H1 (cell line): ENCODE results near the gene ERP44. TPM values are rescaled to one million over a fixed set of nuclear protein-coding genes. Genes with fewer than 3 reads are reported as not detected.

Experiments
- CTCF ChIA-PET: fragments of 300-600 bp; sonication (Branson Sonifier 250); formaldehyde crosslinking; loops from one replicate; lab custom pipeline; 2021; ENCODE audit not compliant: partially characterized antibody; lab: Charles Lee
- POLR2A ChIA-PET: fragments of 300-600 bp; sonication (Branson Sonifier 250); formaldehyde crosslinking; loops from one replicate; lab custom pipeline; 2021; ENCODE audit warnings: inconsistent platforms; ENCODE audit not compliant: partially characterized antibody; lab: Charles Lee
- DNase-seq, 2 experiments: peaks; one replicate each; pipeline versions ENCODE4 v3.0.0 to v3.0.0-alpha.2; 2010 to 2022; ENCODE audit warnings: low spot score in 2 of 2, low read depth in 1 of 2, mixed read lengths in 1 of 2
- FAIRE-seq: peaks from 2 replicates; lab custom pipeline; 2011; peaks lifted over from hg19 to GRCh38; lab: Jason Lieb, UNC
- H2AFZ ChIP-seq: 2 replicates; pipeline ENCODE4 v1.8.1; 2012; ENCODE audit warnings: low read length, inconsistent platforms
- H2AK5ac ChIP-seq: 2 replicates; pipeline ENCODE4 v1.6.1; 2013; ENCODE audit warnings: low read depth, low read length
- H2BK120ac ChIP-seq: replicated peaks from 2 replicates; pipeline ENCODE3; 2013; ENCODE audit warnings: low read depth, low read length, inconsistent platforms
- H2BK12ac ChIP-seq: 2 replicates; pipeline ENCODE4 v1.6.1; 2013; ENCODE audit warnings: low read depth, low read length
- H2BK15ac ChIP-seq: 2 replicates; pipeline ENCODE4 v1.6.1; 2013; ENCODE audit warnings: low read length
- H2BK20ac ChIP-seq: 2 replicates; pipeline ENCODE4 v1.6.1; 2013; ENCODE audit warnings: low read length
- H2BK5ac ChIP-seq: 2 replicates; pipeline ENCODE4 v1.6.1; 2013; ENCODE audit warnings: low read depth, low read length
- H3K14ac ChIP-seq: 2 replicates; pipeline ENCODE4 v1.6.1; 2013; ENCODE audit warnings: inconsistent platforms; ENCODE audit not compliant: insufficient read length
- H3K18ac ChIP-seq: 2 replicates; pipeline ENCODE4 v1.6.1; 2013; ENCODE audit warnings: low read length; ENCODE audit errors: extremely low read depth
- H3K23ac ChIP-seq: 2 replicates; pipeline ENCODE4 v1.6.1; 2013; ENCODE audit warnings: inconsistent platforms; ENCODE audit not compliant: insufficient read length
- H3K23me2 ChIP-seq: 2 replicates; pipeline ENCODE4 v1.6.1; 2013; ENCODE audit warnings: low read depth, low read length
- H3K27ac ChIP-seq: 2 replicates; pipeline ENCODE4 v1.6.1; 2011; ENCODE audit warnings: low read depth, low read length, inconsistent platforms
- H3K27me3 ChIP-seq, 4 experiments: replicated peaks in 1 of 4; 1 replicate in 1 of 4; 2 replicates in 3 of 4; pipeline versions ENCODE4 v1.6.1 to v1.8.1; 2011 to 2013; ENCODE audit warnings: low read length in 3 of 4, mild to moderate bottlenecking in 3 of 4, inconsistent platforms in 2 of 4, mixed read lengths in 2 of 4, moderate library complexity in 1 of 4; ENCODE audit not compliant: control insufficient read depth in 3 of 4, insufficient read depth in 3 of 4; ENCODE audit errors: extremely low read depth in 1 of 4
- H3K36me3 ChIP-seq, 4 experiments: 2 replicates each; pipeline versions ENCODE4 v1.6.1 to v1.8.1; 2011 to 2013; ENCODE audit warnings: mild to moderate bottlenecking in 4 of 4, low read length in 3 of 4, moderate library complexity in 2 of 4, control low read depth in 1 of 4, inconsistent platforms in 1 of 4; ENCODE audit not compliant: insufficient read depth in 4 of 4, control insufficient read depth in 2 of 4
- H3K4ac ChIP-seq: replicated peaks from 2 replicates; pipeline ENCODE3; 2013; ENCODE audit warnings: low read length, low read depth, mixed read lengths, inconsistent platforms; ENCODE audit not compliant: insufficient read length
- H3K4me1 ChIP-seq, 4 experiments: replicated peaks in 1 of 4; 1 replicate in 1 of 4; 2 replicates in 3 of 4; pipeline versions ENCODE4 v1.6.1 to v1.8.1; 2011 to 2013; ENCODE audit warnings: low read length in 3 of 4, inconsistent platforms in 2 of 4, mixed read lengths in 1 of 4; ENCODE audit not compliant: insufficient read depth in 4 of 4, control insufficient read depth in 3 of 4
- H3K4me2 ChIP-seq, 2 experiments: 2 replicates each; pipeline versions ENCODE4 v1.6.1 to v1.8.1; 2011 to 2013; ENCODE audit warnings: low read depth in 2 of 2, low read length in 2 of 2, control low read depth in 1 of 2, inconsistent platforms in 1 of 2, mild to moderate bottlenecking in 1 of 2; ENCODE audit not compliant: insufficient read depth in 1 of 2
- H3K4me3 ChIP-seq, 4 experiments: fragments of 200-600, 300-600 bp in 1 of 4; sonication (generic), shearing (Covaris generic), sonication (Bioruptor Twin) in 1 of 4; 2 replicates each; pipeline versions ENCODE4 v1.5.1 to v1.8.1; 2011 to 2016; ENCODE audit warnings: low read length in 4 of 4, low read depth in 3 of 4, control low read depth in 2 of 4, inconsistent platforms in 2 of 4, mild to moderate bottlenecking in 2 of 4, mixed read lengths in 1 of 4, moderate library complexity in 1 of 4; ENCODE audit not compliant: insufficient read depth in 2 of 4; ENCODE audit errors: extremely low read depth in 1 of 4
- H3K56ac ChIP-seq: replicated peaks from 2 replicates; pipeline ENCODE3; 2013; ENCODE audit warnings: low read depth, mild to moderate bottlenecking, mixed read lengths, low read length, inconsistent platforms; ENCODE audit not compliant: insufficient read length
- H3K79me1 ChIP-seq: 2 replicates; pipeline ENCODE4 v1.6.1; 2013; ENCODE audit warnings: low read depth, low read length, control low read depth
- H3K79me2 ChIP-seq, 2 experiments: 2 replicates each; pipeline versions ENCODE4 v1.6.1 to v1.8.1; 2012 to 2013; ENCODE audit warnings: low read length in 2 of 2, mild to moderate bottlenecking in 2 of 2, inconsistent platforms in 1 of 2; ENCODE audit not compliant: insufficient read depth in 2 of 2, control insufficient read depth in 1 of 2
- H3K9ac ChIP-seq, 4 experiments: replicated peaks in 1 of 4; 1 replicate in 1 of 4; 2 replicates in 3 of 4; pipeline versions ENCODE4 v1.6.1 to v1.8.1; 2011 to 2013; ENCODE audit warnings: low read depth in 3 of 4, low read length in 3 of 4, control low read depth in 2 of 4, mild to moderate bottlenecking in 2 of 4, moderate library complexity in 2 of 4, inconsistent platforms in 1 of 4; ENCODE audit errors: extremely low read depth in 1 of 4
- H3K9me3 ChIP-seq, 2 experiments: 2 replicates each; pipeline versions ENCODE4 v1.6.1 to v1.8.1; 2012 to 2013; ENCODE audit warnings: mild to moderate bottlenecking in 2 of 2, moderate library complexity in 2 of 2, control low read depth in 1 of 2, inconsistent platforms in 1 of 2, low read depth in 1 of 2, low read length in 1 of 2, mixed read lengths in 1 of 2; ENCODE audit not compliant: insufficient read depth in 2 of 2
- H4K20me1 ChIP-seq, 2 experiments: replicated peaks in 1 of 2; 2 replicates each; pipeline versions ENCODE3 to v1.8.1; 2011 to 2013; ENCODE audit warnings: inconsistent platforms in 2 of 2, low read length in 2 of 2, mild to moderate bottlenecking in 1 of 2; ENCODE audit not compliant: insufficient read depth in 2 of 2, control insufficient read depth in 1 of 2
- H4K5ac ChIP-seq: 2 replicates; pipeline ENCODE4 v1.6.1; 2013; ENCODE audit warnings: low read length, low read depth, mixed read lengths, inconsistent platforms; ENCODE audit not compliant: insufficient read length
- H4K8ac ChIP-seq: 2 replicates; pipeline ENCODE4 v1.8.0; 2013; ENCODE audit warnings: mild to moderate bottlenecking, moderate library complexity, low read length, inconsistent platforms; ENCODE audit not compliant: insufficient read depth; ENCODE audit errors: extremely low read depth
- H4K91ac ChIP-seq: replicated peaks from 2 replicates; pipeline ENCODE3; 2013; ENCODE audit warnings: low read length, mixed read lengths, inconsistent platforms; ENCODE audit not compliant: insufficient read length
- ASH2L ChIP-seq: fragments of 200-600, 300-600 bp; sonication (generic); IDR thresholded peaks from one replicate; pipeline ENCODE4 v1.7.1; 2017; ENCODE audit warnings: low read length
- BRCA1 ChIP-seq: IDR thresholded peaks from 2 replicates; pipeline ENCODE4 v1.6.1; 2012; ENCODE audit warnings: low read depth, low read length, improper control_type of control experiment
- CHD1 ChIP-seq: IDR thresholded peaks from 2 replicates; pipeline ENCODE4 v1.6.1; 2012; ENCODE audit warnings: low read depth, low read length, improper control_type of control experiment
- HDAC2 ChIP-seq, 2 experiments: fragments of 300-600 bp in 1 of 2; sonication (generic) in 1 of 2; IDR thresholded peaks; 2 replicates each; pipeline ENCODE4 v1.6.1; 2011 to 2012; ENCODE audit warnings: low read depth in 2 of 2, low read length in 2 of 2, mild to moderate bottlenecking in 2 of 2, moderate library complexity in 2 of 2, borderline replicate concordance in 1 of 2, inconsistent platforms in 1 of 2
- JUN ChIP-seq: IDR thresholded peaks from 2 replicates; pipeline ENCODE4 v1.6.1; 2011; ENCODE audit warnings: low read depth, mild to moderate bottlenecking, improper control_type of control experiment, low read length
- POLR2A ChIP-seq, 2 experiments: IDR thresholded peaks; 1 replicate in 1 of 2; 2 replicates in 1 of 2; pipeline ENCODE4 v1.6.1; 2011; ENCODE audit warnings: low read depth in 2 of 2, low read length in 2 of 2, mild to moderate bottlenecking in 2 of 2; ENCODE audit errors: control extremely low read depth in 1 of 2
- POLR2AphosphoS5 ChIP-seq: IDR thresholded peaks from 2 replicates; pipeline ENCODE4 v1.6.1; 2011; ENCODE audit warnings: low read depth, low read length
- RAD21 ChIP-seq, 2 experiments: IDR thresholded peaks in 1 of 2; conservative IDR thresholded peaks in 1 of 2; 2 replicates each; pipeline ENCODE4 v1.6.1; 2011; ENCODE audit warnings: low read depth in 2 of 2, low read length in 2 of 2, improper control_type of control experiment in 1 of 2, inconsistent platforms in 1 of 2, mild to moderate bottlenecking in 1 of 2, moderate library complexity in 1 of 2
- SIX5 ChIP-seq: IDR thresholded peaks from 2 replicates; pipeline ENCODE4 v1.6.1; 2011; ENCODE audit warnings: mild to moderate bottlenecking, low read depth, low read length
- TAF7 ChIP-seq: optimal IDR thresholded peaks from 2 replicates; pipeline ENCODE3; 2011; ENCODE audit warnings: low read depth, mild to moderate bottlenecking, inconsistent platforms, low read length, moderate library complexity, borderline replicate concordance
- TBP ChIP-seq: IDR thresholded peaks from 2 replicates; pipeline ENCODE4 v1.6.1; 2011; ENCODE audit warnings: low read depth, low read length, improper control_type of control experiment
- WGBS, 2 experiments: shearing (Covaris generic) in 1 of 2; methylation state at CpG; one replicate each; pipeline versions ENCODE4 v1.1.6 to v1.1.7; 2013 to 2015; ENCODE audit warnings: low lambda C conversion rate in 2 of 2, mixed read lengths in 2 of 2, inconsistent platforms in 1 of 2, low coverage in 1 of 2, missing lambda C conversion rate in 1 of 2; ENCODE audit not compliant: insufficient replicate concordance in 2 of 2, insufficient coverage in 1 of 2, insufficient read length in 1 of 2; ENCODE audit errors: extremely low coverage in 1 of 2, missing lambda C conversion rate in 1 of 2; 5-methylcytosine and 5-hydroxymethylcytosine counted together
- polyA plus RNA-seq, 7 experiments: library from polyadenylated mRNA; depleted of rRNA in 3 of 7; stranded (reverse) in 5 of 7; unstranded in 2 of 7; fragments of >200 nt in 5 of 7; fragments of 200-250 nt in 2 of 7; gene quantifications; 1 replicate in 5 of 7; 2 replicates in 1 of 7; 4 replicates in 1 of 7; pipeline versions ENCODE4 v1.2.1 to v1.2.3, GENCODE V29; 2011 to 2013; ENCODE audit warnings: missing spikeins in 2 of 7, mixed read lengths in 2 of 7
- total RNA-seq: library from RNA; stranded (reverse); fragmentation: NEBNext Ultra II Directional; extraction: Animal tissue kit (Norgen Biotek cat#: 25700); gene quantifications from 2 replicates; pipeline ENCODE4 v1.2.1, GENCODE V29; 2021
- TF ChIP-seq, protein P1 (sequence below): IDR thresholded peaks from 2 replicates; pipeline ENCODE4 v1.6.1; 2011; ENCODE audit warnings: low read length, improper control_type of control experiment
- TF ChIP-seq, protein P2 (sequence below): IDR thresholded peaks from 2 replicates; pipeline ENCODE4 v1.6.1; 2012; ENCODE audit warnings: inconsistent platforms

Gene ERP44
- total and polyA plus RNA-seq, 2 of the 8 experiments (the other 6 are each of a cell fraction or from before 2014, with no cell fraction given) = 5.7 to 15.6 TPM

DNA sequence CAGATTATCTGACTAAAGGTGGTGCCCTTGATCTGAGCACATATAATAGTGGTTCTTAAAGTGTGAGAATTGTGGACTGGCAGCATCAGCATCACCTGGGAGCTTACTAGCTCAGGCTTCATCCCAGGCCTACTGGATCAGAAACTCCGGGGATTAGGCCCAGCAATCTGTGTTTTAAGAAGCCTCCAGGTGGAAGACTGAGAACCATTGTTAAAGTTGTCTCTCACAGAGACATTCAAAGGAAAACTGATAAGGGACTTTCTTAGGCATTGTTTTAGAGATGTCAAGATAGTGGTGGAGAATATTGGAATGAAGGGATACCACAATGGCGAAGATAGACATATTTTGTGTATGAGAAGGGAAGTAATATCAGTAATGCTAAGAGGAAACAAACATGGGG is 132.8 kb downstream of the ERP44 start:
- H3K14ac ChIP-seq = no peak overlapping the region
- 94% methylated on average over 2 of the region's 2 CpGs; no CpG with 5 or more reads in 1 of the 2 experiments for WGBS, 2 experiments
- no peak for FAIRE-seq
- no peak overlapping the region for H2BK120ac ChIP-seq
- H2BK15ac ChIP-seq = no peak overlapping the region
- H3K4me1 ChIP-seq = peaks cover 0 to 9% (median 7%) of the 10 kb centered on the region in 4 experiments; a peak in 4 of 7 replicates
- no peak overlapping the region for H3K56ac ChIP-seq
- H3K79me1 ChIP-seq = no peaks in the 10 kb centered on the region
- H2AK5ac ChIP-seq = no peak overlapping the region
- ChIA-PET CTCF (interaction anchor here (1.2 kb wide), 1 partner anchor 18 kb away, joined by 3 read pairs; no protein-coding TSS in a partner anchor), POLR2A (no interaction called here)
- H2BK20ac ChIP-seq = no peak overlapping the region
- H3K4ac ChIP-seq = no peak overlapping the region
- DNase-seq = no peak
- H3K79me2 ChIP-seq = no peaks in the 10 kb centered on the region
- no peak overlapping the region for H3K23ac ChIP-seq
- no peak overlapping the region for H3K18ac ChIP-seq
- H4K91ac ChIP-seq = no peak overlapping the region
- no peak overlapping the region for H2AFZ ChIP-seq
- no peaks in the 10 kb centered on the region for H3K23me2 ChIP-seq
- H3K4me2 ChIP-seq = no peak overlapping the region
- H2BK5ac ChIP-seq = no peak overlapping the region
- no peaks in the 10 kb centered on the region for H4K20me1 ChIP-seq
- no peak overlapping the region for H4K8ac ChIP-seq
- H3K36me3 ChIP-seq = no peaks in the 10 kb centered on the region
- H4K5ac ChIP-seq = no peak overlapping the region
- no peak overlapping the region for H2BK12ac ChIP-seq
- no peak overlapping the region for H3K4me3 ChIP-seq
- no peaks in the 10 kb centered on the region for H3K27me3 ChIP-seq
- no peak overlapping the region for H3K27ac ChIP-seq
- H3K9me3 ChIP-seq = no peaks in the 10 kb centered on the region
- H3K9ac ChIP-seq = no peak overlapping the region
- TF ChIP-seq RAD21 (IDR thresholded peaks at IDR 0.05 in 1 of 2, conservative IDR thresholded peaks at IDR 0.05 in 1 of 2; ENCODE audit: low read depth in 2 of 2, low read length in 2 of 2) = no peak
- TF ChIP-seq CHD1 = no peak
- TF ChIP-seq HDAC2 (IDR thresholded peaks at IDR 0.05; ENCODE audit: borderline replicate concordance in 1 of 2, low read depth in 2 of 2, low read length in 2 of 2) = no peak
- TF ChIP-seq TAF7 = no peak
- TF ChIP-seq ASH2L = no peak
- TF ChIP-seq, protein P1, sequence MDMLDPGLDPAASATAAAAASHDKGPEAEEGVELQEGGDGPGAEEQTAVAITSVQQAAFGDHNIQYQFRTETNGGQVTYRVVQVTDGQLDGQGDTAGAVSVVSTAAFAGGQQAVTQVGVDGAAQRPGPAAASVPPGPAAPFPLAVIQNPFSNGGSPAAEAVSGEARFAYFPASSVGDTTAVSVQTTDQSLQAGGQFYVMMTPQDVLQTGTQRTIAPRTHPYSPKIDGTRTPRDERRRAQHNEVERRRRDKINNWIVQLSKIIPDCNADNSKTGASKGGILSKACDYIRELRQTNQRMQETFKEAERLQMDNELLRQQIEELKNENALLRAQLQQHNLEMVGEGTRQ = no peak
- no peak for TF ChIP-seq BRCA1
- no peak for TF ChIP-seq TBP
- no peak for TF ChIP-seq JUN
- no peak for TF ChIP-seq POLR2AphosphoS5
- TF ChIP-seq SIX5 = no peak
- no peak for TF ChIP-seq POLR2A (IDR thresholded peaks at IDR 0.05; ENCODE audit: control extremely low read depth in 1 of 2, low read depth in 2 of 2, low read length in 2 of 2)
- TF ChIP-seq, protein P2, sequence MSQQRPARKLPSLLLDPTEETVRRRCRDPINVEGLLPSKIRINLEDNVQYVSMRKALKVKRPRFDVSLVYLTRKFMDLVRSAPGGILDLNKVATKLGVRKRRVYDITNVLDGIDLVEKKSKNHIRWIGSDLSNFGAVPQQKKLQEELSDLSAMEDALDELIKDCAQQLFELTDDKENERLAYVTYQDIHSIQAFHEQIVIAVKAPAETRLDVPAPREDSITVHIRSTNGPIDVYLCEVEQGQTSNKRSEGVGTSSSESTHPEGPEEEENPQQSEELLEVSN = no peak
